Esophagus squamous epithelium (tissue), 5 donors: ENCODE results near the gene EOMES. TPM values are rescaled to one million over a fixed set of nuclear protein-coding genes. Genes with fewer than 3 reads are reported as not detected.

Experiments used
- DNase-seq: peaks from one replicate; lab custom pipeline; 2025; lab: John Stamatoyannopoulos, UW
- H3K27ac ChIP-seq, 4 donors: fragments of 200-600 bp; sonication (generic); one replicate each; pipeline ENCODE4 v1.5.1; 2016 to 2019; ENCODE audit warnings: mild to moderate bottlenecking in 1 of 4
- H3K27me3 ChIP-seq, 4 donors: fragments of 200-600 bp; sonication (generic); 1 replicate in 3 of 4; 2 replicates in 1 of 4; pipeline versions ENCODE4 v1.5.1 to v1.6.0; 2017 to 2021; ENCODE audit warnings: antibody characterized with exemption in 1 of 4
- H3K36me3 ChIP-seq, 3 donors: fragments of 200-600 bp; sonication (generic); one replicate each; pipeline ENCODE4 v1.5.1; 2016 to 2019
- H3K4me1 ChIP-seq, 3 donors: fragments of 200-600 bp; sonication (generic); one replicate each; pipeline ENCODE4 v1.5.1; 2017 to 2019
- H3K4me3 ChIP-seq, 4 donors: fragments of 200-600 bp; sonication (generic); 1 replicate in 3 of 4; 2 replicates in 1 of 4; pipeline ENCODE4 v1.5.1; 2016 to 2019; ENCODE audit warnings: mild to moderate bottlenecking in 2 of 4, moderate library complexity in 1 of 4
- H3K9me3 ChIP-seq, 3 donors: fragments of 200-600 bp; sonication (generic); one replicate each; pipeline ENCODE4 v1.5.1; 2016 to 2019
- POLR2A ChIP-seq, 4 donors: fragments of 450-650 bp; IDR thresholded peaks; one replicate each; pipeline ENCODE4 v1.6.1; 2017; ENCODE audit warnings: antibody characterized with exemption in 4 of 4, mild to moderate bottlenecking in 4 of 4, moderate library complexity in 3 of 4
- WGBS, 2 donors: methylation state at CpG; one replicate each; pipeline ENCODE4 v1.1.5; 2018; 5-methylcytosine and 5-hydroxymethylcytosine counted together
- intact Hi-C: fragments of 100-400 bp; cut with DNase I; formaldehyde crosslinking; loops from one replicate; pipeline ENCODE4 v1.15.0; 2022
- total RNA-seq, 4 donors: library from RNA; depleted of rRNA; stranded (reverse); fragments of >200 nt; gene quantifications; one replicate each; pipeline ENCODE4 v1.1.0, GENCODE V29; 2016
- TF ChIP-seq, protein P1 (sequence below), 6 experiments: fragments of 450-650 bp in 4 of 6; fragments of 200-600 bp in 2 of 6; sonication (generic) in 2 of 6; IDR thresholded peaks; one replicate each; pipeline ENCODE4 v1.5.1; 2016 to 2019; ENCODE audit warnings: antibody characterized with exemption in 6 of 6, mild to moderate bottlenecking in 4 of 6, moderate library complexity in 4 of 6
- donor health status: DM: yes; HTN: yes; CAD: no.

Gene EOMES
- total RNA-seq, 4 donors from 2014 or later: 0.18 to 0.23 (median 0.19) TPM; not detected in 1

DNA sequence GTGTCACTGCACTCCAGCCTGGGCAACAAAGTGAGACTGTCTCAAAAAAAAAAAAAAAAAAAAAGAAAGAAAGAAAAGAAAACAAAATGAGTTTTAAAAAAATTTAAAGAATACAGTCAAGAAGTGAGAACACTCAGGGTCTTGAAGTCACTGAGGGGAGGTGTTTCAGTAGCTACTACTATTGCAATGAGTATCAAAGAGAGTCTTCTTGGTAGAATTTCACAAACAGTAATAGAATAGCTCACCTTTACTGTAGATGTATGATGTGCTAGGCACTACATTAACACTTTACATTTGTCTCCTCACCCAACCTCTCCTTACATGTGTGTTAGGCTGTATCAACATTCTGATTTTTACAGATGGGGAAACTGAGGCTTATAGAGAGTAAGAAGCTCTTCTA lies 43.9 kb downstream of the EOMES start:
- DNase-seq: no peak
- Histone ChIP-seq H3K9me3 (no peaks in the 10 kb centered on the region), H3K4me3 (no peak overlapping the region), H3K27ac (peak overlapping the region; percentile 32 to 84 (median 68)), H3K27me3 (no peaks in the 10 kb centered on the region), H3K36me3 (no peaks in the 10 kb centered on the region), H3K4me1 (peaks cover 0 to 55% (median 28%) of the 10 kb centered on the region in 3 donors)
- TF ChIP-seq, protein P1, sequence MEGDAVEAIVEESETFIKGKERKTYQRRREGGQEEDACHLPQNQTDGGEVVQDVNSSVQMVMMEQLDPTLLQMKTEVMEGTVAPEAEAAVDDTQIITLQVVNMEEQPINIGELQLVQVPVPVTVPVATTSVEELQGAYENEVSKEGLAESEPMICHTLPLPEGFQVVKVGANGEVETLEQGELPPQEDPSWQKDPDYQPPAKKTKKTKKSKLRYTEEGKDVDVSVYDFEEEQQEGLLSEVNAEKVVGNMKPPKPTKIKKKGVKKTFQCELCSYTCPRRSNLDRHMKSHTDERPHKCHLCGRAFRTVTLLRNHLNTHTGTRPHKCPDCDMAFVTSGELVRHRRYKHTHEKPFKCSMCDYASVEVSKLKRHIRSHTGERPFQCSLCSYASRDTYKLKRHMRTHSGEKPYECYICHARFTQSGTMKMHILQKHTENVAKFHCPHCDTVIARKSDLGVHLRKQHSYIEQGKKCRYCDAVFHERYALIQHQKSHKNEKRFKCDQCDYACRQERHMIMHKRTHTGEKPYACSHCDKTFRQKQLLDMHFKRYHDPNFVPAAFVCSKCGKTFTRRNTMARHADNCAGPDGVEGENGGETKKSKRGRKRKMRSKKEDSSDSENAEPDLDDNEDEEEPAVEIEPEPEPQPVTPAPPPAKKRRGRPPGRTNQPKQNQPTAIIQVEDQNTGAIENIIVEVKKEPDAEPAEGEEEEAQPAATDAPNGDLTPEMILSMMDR (IDR thresholded peaks at IDR 0.05): no peak
- TF ChIP-seq POLR2A (IDR thresholded peaks at IDR 0.05): no peak
- intact Hi-C loops: no loop called here

DNA sequence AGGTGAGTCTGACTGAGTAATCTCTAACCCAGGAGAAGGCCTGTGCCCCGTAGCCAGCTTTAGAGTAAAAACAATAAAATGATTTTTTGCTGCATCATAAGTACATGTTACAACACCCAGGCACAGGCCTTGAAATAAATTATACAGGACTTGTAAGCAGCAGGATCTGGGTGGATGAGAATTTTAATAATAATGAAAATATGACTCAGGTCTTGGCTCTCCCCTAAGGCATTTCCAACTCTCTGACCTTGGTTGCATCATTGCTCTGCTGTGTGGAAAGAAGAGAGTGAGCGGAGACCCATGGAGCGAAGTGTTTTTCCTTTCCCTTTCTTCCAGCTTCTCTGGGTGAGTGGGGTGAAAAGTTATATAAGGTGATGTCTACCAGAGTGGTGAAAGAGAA lies 44.6 kb downstream of the EOMES start:
- no peak overlapping the region for H3K4me3 ChIP-seq
- peaks cover 0 to 55% (median 28%) of the 10 kb centered on the region in 3 donors for H3K4me1 ChIP-seq
- WGBS, 2 donors: 27 to 34% methylated on average over 3 of the region's 3 CpGs
- no peak for TF ChIP-seq POLR2A (IDR thresholded peaks at IDR 0.05)
- TF ChIP-seq, protein P1 (IDR thresholded peaks at IDR 0.05): no peak
- H3K27me3 ChIP-seq: no peaks in the 10 kb centered on the region
- DNase-seq: no peak
- H3K27ac ChIP-seq: peak overlapping the region; percentile 64 to 84 (median 76)
- H3K9me3 ChIP-seq: no peaks in the 10 kb centered on the region
- intact Hi-C loops: no loop called here
- H3K36me3 ChIP-seq: no peaks in the 10 kb centered on the region

DNA sequence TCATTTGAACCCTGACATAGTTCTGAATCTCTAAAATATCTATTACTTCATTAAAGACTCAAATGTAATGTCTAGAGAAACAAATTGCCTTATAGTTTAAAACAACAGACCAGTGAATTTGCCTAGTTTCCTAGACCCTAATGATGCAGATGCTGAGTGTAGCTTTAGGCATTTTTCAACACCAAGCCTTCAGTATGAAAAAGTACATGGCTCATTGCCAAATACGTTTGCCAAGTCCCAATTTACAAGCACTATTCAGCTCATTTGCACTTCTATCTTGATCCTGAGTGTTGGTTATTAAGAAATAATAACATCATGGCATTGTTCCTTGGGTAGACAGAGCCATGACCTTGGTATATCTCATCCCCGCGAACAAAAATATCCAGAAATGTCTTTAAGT lies 46.8 kb downstream of the EOMES start:
- TF ChIP-seq POLR2A (IDR thresholded peaks at IDR 0.05): no peak
- DNase-seq: no peak
- H3K9me3 ChIP-seq: no peaks in the 10 kb centered on the region
- H3K36me3 ChIP-seq: no peaks in the 10 kb centered on the region
- no peak overlapping the region for H3K4me3 ChIP-seq
- peak overlapping the region in 1 of 4 donors; percentile 13 for H3K27ac ChIP-seq
- intact Hi-C loops: no loop called here
- 44 to 55% methylated on average over 3 of the region's 3 CpGs for WGBS, 2 donors
- H3K27me3 ChIP-seq: no peaks in the 10 kb centered on the region
- H3K4me1 ChIP-seq: peaks cover 0 to 47% (median 21%) of the 10 kb centered on the region in 3 donors

DNA sequence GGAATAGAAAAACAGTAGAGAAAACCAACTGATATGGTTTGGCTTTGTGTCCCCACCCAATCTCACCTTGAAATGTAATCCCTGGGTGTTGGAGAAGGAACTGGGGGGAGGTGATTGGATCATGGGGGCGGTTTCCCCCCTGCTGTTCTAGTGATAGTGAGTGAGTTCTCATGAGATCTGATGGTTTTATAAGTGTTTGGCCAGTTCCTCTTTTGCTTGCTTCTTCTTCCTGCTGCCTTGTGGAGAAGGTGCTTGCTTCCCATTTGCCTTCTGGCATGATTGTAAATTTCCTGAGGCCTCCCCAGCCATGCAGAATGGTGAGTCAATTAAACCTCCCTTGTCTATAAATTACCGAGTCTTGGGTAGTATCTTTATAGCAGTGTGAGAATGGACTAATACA lies 48.4 kb downstream of the EOMES start:
- Histone ChIP-seq H3K4me1 (peaks cover 0 to 38% (median 15%) of the 10 kb centered on the region in 3 donors), H3K4me3 (no peak overlapping the region), H3K27me3 (no peaks in the 10 kb centered on the region), H3K27ac (no peak overlapping the region), H3K9me3 (no peaks in the 10 kb centered on the region), H3K36me3 (no peaks in the 10 kb centered on the region)
- 56 to 63% methylated on average over 2 of the region's 2 CpGs for WGBS, 2 donors
- TF ChIP-seq POLR2A (IDR thresholded peaks at IDR 0.05): no peak
- TF ChIP-seq, protein P1 (IDR thresholded peaks at IDR 0.05): no peak
- no peak for DNase-seq
- intact Hi-C loops: no loop called here

DNA sequence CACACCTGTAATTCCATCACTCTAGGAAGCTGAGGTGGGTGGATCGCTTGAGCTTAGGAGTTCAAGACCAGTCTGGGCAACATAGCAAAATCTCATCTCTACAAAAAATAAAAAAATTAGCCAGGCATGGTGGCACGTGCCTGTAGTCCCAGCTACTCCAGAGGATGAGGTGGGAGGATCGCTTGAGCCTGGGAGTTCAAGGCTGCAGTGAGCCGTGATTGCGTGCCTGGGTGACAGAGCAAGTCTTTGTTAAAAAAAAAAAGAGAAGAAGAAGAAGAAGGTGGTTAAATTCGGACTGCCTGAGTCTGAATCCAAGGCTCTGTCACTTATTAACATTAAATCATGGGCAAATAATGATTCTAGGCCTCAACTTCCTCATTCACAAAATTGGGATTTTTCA lies 51.0 kb downstream of the EOMES start:
- Histone ChIP-seq H3K27me3 (no peaks in the 10 kb centered on the region), H3K4me1 (peaks cover 0 to 28% (median 7%) of the 10 kb centered on the region in 3 donors), H3K4me3 (no peak overlapping the region), H3K36me3 (no peaks in the 10 kb centered on the region), H3K27ac (no peak overlapping the region), H3K9me3 (no peaks in the 10 kb centered on the region)
- intact Hi-C loops: no loop called here
- TF ChIP-seq, protein P1 (IDR thresholded peaks at IDR 0.05): no peak
- TF ChIP-seq POLR2A (IDR thresholded peaks at IDR 0.05): no peak
- no peak for DNase-seq
- WGBS, 2 donors: 85 to 92% methylated on average over 6 of the region's 6 CpGs

DNA sequence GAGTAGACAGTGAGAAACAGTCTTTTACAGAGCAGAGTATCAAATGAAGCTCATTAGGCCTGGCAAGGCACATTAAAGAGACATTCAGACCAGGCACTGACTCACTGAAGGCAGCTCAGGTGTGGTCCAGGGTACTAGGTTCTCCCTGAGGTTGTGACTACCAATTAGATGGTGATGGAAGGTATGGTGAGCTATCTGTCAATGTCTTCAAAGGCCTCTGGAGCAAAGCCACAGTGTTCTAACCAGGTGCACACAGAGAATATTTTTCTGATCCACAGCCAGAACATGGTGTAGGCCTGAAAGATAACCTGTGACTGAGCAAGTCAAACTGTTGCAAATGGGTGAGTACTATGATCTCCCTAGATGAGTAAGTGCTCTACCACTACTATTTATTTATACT lies 51.5 kb downstream of the EOMES start:
- intact Hi-C loops: no loop called here
- no peak for TF ChIP-seq POLR2A (IDR thresholded peaks at IDR 0.05)
- TF ChIP-seq, protein P1 (IDR thresholded peaks at IDR 0.05): no peak
- Histone ChIP-seq H3K4me3 (no peak overlapping the region), H3K36me3 (no peaks in the 10 kb centered on the region), H3K27ac (no peak overlapping the region), H3K27me3 (no peaks in the 10 kb centered on the region), H3K9me3 (no peaks in the 10 kb centered on the region), H3K4me1 (peaks cover 0 to 26% (median 4%) of the 10 kb centered on the region in 3 donors)
- no peak for DNase-seq
